GM19324 (cell line): Measurements from ENCODE around the gene DLK1.

Source experiments
- ATAC-seq: cut with Tn5 transposase; IDR thresholded peaks from one replicate; pipeline ENCODE4 v1.9.1; 2021; ENCODE audit warnings: mild to moderate bottlenecking, moderate library complexity; ENCODE audit not compliant: unreplicated experiment, low FRiP score

The DLK1 gene

GRCh38 chr14:100731846-100732765 lies 5.4 kb downstream of the DLK1 start:
- no peak for ATAC-seq

GRCh38 chr14:100732766-100733100 lies 6.0 kb downstream of the DLK1 start:
- no peak for ATAC-seq

- ATAC-seq, result no peak
Measured at GRCh38 chr14:100733152-100733850, 6.6 kb downstream of the DLK1 start.

- ATAC-seq, result no peak
Measured at GRCh38 chr14:100734031-100734990, 7.6 kb downstream of the DLK1 start.

- no peak for ATAC-seq
Measured at GRCh38 chr14:100735271-100735670, 8.6 kb downstream of the DLK1 start.

- ATAC-seq, result no peak
Measured at GRCh38 chr14:100736269-100737180, 9.8 kb downstream of the DLK1 start.

- ATAC-seq, result no peak
Measured at GRCh38 chr14:100737526-100737925, 10.8 kb downstream of the DLK1 start.

- no peak for ATAC-seq
Measured at GRCh38 chr14:100738269-100738691, 11.6 kb downstream of the DLK1 start.

GRCh38 chr14:100738704-100739131 lies 12.0 kb downstream of the DLK1 start:
- ATAC-seq, result no peak

GRCh38 chr14:100739306-100739705 lies 12.6 kb downstream of the DLK1 start:
- ATAC-seq, result no peak

GRCh38 chr14:100740196-100740825 lies 13.6 kb downstream of the DLK1 start:
- ATAC-seq, result no peak

GRCh38 chr14:100740929-100741328 lies 14.2 kb downstream of the DLK1 start:
- ATAC-seq, result no peak

- no peak for ATAC-seq
Measured at GRCh38 chr14:100741966-100742365, 15.3 kb downstream of the DLK1 start.

GRCh38 chr14:100746326-100746725 lies 19.6 kb downstream of the DLK1 start:
- no peak for ATAC-seq

- ATAC-seq, result no peak
Measured at GRCh38 chr14:100747021-100747586, 20.4 kb downstream of the DLK1 start.

GRCh38 chr14:100747736-100748135 lies 21.0 kb downstream of the DLK1 start:
- ATAC-seq, result no peak

- no peak for ATAC-seq
Measured at GRCh38 chr14:100748403-100748802, 21.7 kb downstream of the DLK1 start.

GRCh38 chr14:100748944-100749343 lies 22.3 kb downstream of the DLK1 start:
- ATAC-seq, result no peak
